ENCODE measurements around the gene RALA.
"Not testable (repeated sequence)": the region's sequence is repeated elsewhere in the genome, so short reads cannot be mapped to it uniquely, and the experiment has no call there.

RALA gene

DNA sequence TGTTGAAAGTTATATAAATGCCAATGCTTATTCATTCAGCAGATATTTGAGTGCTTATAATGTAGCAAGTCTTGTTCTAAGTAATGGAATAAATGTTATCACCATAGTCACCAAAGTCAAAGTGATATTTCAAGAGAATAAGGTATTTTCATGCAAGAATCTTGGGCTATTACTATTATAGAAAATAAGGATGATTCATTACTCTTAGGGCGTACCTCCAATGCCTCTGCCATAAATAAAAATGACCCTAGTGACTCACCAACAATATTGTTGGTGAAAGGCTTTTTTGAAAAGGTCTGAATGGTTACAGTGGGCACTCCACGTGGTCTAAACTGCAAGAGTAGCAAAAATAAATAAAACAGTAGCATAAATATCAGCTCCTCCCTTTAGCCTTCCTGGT lies 68.4 kb downstream of the RALA start:
- DNase-seq = no peak

DNA sequence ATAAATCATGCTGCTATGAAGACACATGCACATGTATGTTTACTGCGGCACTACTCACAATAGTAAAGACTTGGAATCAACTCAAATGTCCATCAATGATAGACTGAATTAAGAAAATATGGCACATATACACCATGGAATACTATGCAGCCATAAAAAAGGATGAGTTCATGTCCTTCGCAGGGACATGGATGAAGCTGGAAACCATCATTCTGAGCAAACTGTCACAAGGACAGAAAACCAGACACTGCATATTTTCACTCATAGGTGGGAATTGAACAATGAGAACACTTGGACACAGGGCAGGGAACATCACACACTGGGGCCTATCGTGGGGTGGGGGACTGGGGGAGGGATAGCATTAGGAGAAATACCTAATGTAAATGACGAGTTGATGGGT lies 69.7 kb downstream of the RALA start:
- not testable (repeated sequence) for DNase-seq

DNA sequence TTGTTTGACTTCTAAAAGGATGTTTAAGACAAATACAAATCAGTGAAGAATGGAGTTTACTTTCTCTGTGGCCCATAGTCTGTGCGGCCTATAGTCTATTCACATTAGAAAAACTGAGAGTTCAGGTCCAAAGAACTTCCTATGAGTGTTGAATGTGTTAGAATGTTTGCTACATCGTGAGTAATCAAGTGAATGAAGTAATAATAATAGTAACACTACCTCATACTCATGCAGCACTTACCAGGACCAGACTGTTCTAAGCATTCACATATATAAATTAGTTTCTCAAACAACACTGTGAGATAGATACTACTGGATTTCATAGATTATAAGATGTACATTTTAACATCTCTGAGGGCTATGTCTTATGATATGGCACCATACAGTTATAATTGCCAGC lies 70.4 kb downstream of the RALA start:
- no peak for DNase-seq

DNA sequence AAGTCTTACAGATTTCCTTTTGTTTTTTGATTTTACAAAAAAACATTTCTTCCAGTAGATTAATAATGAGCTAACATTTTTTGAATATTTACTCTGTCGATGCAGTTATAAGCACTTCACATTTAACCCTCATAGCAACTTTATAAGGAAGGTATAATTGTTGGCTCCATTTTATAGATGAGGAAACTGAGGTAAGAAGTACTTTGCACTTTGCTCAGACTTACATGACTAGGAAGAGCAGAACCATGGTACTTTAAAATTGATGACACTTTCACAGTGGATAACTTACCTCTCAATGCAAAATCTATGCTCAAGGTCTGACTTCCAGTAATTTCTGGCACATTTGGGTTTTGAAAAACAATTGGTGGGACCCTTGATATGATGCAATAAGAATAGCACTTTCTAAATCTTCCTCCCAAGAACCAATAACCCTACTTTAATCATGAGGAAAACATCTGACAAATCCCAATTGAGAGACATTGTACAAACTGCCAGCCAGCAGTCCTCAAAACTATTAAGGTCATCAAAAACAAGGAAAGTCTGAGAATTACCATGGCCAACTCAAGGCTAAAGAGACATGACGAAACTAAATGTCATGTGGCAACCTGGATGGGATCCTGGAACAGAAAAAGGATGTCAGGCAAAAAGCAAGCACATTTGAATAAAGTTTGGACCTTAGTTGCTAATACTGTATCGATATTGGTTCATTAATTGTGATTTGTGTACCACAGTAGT lies 72.6 kb downstream of the RALA start:
- DNase-seq = no peak

DNA sequence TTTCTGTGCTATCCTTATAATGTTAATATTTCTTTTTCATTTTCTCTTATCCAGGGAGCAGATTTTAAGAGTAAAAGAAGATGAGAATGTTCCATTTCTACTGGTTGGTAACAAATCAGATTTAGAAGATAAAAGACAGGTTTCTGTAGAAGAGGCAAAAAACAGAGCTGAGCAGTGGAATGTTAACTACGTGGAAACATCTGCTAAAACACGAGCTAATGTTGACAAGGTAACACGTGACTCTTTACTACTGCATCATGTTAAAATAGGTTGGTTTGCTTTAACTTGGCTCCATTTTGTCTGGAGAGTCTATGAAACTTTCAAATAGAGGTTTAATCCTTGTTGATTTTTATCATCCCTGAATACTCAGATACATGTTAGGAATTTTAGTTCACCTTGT lies 73.3 kb downstream of the RALA start:
- DNase-seq = no peak

DNA sequence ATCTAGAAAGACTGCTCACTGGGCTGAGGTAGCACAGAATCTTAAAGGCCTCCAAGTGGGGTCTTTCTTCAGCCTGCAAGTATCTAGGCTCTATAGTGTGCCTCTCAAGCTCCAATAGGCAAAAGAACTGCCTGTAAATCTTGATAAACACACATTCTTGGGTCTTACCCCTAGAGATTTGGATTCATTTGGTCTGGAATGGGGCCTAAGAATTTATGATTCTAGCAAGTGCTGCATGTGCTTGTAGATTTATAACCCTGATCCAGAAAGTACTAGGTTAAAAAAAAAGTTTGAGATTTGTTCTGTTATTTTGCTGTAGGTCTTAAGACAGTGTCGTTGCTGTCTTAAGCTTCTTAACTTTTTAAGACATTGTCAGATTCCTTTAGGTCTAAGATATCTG lies 74.1 kb downstream of the RALA start:
- no peak for DNase-seq

DNA sequence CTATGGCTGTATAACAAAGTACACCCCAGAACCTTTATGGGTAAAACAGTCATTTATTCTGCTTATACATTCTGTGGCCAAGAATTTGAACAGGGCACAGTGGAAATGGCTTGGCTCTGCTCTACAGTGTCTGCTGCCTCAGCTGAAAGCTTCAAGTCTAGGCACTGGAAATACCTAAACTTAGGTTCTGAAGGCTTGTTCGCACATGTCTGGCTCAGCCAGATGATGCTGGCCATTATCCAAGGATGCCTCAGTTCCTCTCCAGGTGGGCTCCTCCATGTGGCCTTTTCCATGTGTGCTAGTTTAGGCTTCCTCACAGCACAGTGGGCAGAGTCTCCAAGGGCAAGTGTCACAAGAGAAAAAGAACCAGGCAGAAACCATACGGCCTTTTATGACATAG lies 76.8 kb downstream of the RALA start:
- DNase-seq = no peak

DNA sequence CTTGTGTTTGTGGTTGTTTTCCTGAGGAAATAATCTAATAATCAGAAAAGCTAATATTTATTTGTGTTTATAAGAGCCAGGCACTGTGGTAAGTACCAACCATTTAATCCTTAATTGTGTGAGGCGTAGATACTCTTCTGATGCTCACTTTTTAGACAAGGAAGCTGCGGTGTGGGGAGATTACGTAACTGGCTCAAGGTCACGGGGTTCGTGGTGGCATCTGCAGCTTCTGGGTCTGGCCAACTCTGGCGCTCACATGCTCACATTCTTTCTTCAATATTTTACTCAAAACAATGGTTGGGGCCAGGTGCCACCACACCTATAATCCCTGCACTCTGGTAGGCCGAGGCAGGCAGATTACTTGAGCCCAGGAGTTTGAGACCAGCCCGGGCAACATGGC lies 77.6 kb downstream of the RALA start:
- no peak for DNase-seq

DNA sequence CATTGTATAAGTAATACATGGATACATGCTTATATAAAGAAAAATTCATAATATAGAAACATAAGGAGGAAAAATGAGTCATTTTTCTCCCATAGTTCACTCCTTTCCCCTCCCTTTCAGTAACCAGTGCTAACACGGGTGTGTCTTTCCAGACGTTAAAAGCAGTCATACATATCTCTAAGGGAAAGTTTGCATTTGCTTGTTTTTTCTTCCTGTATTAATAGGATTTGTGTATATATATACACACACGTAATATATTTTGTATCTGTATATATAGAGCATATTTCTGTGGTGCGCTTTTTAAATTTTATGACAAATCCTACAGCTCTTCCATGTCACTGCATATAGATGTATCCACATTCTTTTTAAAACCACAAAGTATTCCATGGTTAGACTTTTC lies 78.8 kb downstream of the RALA start:
- DNase-seq = no peak

DNA sequence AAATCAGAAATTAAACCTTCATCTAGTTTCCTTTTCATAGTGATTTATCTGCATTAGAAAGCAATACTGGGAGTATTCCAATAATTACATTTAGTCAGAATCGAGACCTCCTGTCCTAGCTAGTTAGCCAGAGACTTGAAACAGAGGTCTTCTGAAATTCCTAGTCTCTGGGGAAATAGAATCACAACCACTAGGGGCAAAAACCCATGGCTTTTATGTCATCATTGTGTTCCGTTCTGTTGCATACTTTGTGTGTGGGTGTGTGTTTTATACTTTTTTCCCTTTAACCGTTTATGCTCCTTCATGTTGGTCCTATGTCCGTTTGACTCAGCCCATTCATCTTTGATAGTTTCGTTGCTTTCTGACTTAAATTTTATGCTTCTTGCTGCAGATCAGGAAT lies 79.8 kb downstream of the RALA start:
- no peak for DNase-seq

DNA sequence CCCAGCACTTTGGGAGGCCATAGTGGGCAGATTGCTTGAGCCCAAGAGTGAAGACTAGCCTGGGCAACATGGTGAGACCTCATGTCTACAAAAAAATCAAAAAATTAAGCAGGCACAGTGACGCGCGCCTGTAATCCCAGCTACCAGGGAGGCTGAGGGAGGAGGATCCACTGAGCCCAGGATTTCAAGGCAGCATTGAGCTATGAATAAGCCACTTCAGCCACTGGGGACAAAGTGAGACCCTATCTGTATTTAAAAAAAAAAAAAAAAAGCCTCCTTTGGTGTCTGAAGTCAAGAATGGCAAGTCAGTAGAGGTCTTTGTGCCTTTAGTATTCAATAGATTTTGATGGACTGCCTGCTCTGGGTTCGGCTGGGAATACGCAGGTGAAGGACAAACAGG lies 85.7 kb downstream of the RALA start:
- no peak for DNase-seq

DNA sequence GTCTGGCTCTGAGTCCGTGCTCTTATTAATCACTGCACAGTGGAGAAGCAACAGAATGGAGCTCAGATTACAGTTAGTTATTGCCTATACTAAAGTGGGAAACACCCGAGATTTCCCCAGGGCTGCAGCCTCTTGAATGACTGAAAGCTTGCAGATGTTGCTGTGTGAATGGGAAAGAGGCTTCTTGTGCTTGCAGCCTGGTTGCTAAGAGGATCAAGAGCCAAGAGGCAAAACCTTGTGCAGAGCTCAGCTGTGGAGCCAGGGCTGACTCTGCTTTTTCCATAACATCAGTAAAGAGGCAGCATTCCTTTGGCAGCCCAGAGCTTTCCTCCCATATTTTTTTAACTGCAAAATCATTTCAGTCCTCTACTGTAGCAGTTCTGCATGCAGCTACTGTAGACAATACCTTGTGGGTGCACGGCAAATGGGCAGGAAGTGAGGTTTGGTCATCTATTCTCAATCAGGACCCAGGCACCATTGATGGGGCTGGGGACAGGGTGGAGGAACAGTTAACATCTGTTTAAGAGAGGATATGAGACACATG lies 86.5 kb downstream of the RALA start:
- DNase-seq = peak; percentile 21

DNA sequence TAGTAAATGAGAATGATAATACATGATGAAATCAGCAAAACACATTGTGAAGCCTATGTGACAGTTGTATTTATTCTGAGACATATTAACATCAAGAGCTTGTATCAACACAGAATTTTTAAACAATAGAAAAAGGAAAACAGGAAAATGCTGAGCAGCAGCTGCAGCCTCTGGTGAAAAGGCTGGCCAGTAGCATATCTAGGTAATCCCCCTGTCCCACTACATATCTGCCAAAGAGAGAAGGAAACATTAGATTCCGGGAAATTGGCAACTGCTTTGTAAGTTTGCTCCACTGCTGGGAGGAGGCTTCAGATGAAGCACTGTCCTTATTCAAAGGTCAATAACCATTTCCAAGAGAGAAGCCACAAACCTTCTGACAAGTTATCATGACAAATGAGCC lies 89.4 kb downstream of the RALA start:
- no peak for DNase-seq

DNA sequence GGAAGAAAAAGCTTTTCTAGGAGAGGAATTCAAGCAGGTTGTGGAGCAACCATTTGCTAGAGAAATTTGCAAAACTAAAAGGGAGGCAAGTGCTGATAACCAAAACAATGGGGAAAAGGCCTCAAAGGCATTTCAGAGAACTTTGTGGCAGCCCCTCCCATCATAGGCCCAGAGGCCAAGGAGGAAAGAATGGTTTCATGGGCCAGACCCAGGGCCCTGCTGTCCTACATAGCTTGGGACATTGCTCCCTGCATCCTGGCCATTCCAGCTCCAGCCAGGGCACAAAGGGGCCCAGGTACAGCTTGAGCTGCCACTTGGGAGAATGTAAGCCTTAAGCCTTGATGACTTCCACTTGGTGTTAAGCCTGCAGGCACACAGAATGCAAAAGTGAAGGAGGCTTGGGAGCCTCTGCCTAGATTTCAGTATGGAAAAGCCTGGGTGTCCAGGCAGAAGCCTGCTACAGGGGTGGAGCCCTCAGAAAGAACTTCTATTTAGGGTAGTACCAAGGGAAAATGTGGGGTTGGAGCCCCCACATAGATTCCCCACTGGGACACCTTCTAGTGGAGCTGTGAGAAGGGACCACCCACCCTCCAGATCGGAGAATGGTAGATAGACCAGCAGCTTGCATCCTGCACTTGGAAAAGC lies 91.2 kb downstream of the RALA start:
- no peak for DNase-seq

DNA sequence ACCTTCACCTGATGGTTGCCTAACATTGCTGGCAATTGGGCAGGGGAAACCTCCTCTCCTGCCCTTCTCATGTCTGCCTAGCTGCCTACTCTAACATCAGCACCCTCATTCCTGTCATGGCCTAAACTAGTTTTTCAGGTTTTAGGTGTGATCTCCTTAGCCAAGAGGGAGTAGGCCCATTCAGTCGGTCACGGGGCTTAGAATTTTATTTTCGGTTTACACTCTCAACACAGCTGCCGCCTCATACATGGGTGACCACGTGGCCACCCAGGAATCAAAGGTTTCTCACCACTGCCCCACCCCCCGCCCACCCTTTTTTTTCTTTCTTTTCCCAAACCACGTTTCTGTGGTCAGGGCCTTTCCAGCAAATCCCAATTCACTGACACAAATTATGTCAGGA lies 97.2 kb downstream of the RALA start:
- no peak for DNase-seq

DNA sequence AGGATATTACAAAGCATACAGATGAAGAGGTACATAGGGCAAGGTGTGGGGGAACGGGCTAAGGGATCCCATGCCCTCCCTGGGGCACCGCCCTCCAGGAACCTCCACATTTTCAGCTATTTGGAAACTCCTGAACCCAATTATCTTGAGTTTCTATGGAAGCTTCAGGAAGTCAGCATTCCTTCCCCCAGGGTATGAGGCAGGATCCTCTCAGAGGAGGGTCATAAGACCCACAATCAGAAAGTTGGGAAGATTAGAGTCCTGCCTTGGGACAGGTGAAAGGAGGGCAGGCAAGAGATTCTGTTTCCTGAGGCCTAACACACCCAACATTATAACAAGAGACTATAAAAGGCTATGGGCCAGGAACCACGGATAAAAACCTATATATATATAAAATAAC lies 98.0 kb downstream of the RALA start:
- DNase-seq = no peak

DNA sequence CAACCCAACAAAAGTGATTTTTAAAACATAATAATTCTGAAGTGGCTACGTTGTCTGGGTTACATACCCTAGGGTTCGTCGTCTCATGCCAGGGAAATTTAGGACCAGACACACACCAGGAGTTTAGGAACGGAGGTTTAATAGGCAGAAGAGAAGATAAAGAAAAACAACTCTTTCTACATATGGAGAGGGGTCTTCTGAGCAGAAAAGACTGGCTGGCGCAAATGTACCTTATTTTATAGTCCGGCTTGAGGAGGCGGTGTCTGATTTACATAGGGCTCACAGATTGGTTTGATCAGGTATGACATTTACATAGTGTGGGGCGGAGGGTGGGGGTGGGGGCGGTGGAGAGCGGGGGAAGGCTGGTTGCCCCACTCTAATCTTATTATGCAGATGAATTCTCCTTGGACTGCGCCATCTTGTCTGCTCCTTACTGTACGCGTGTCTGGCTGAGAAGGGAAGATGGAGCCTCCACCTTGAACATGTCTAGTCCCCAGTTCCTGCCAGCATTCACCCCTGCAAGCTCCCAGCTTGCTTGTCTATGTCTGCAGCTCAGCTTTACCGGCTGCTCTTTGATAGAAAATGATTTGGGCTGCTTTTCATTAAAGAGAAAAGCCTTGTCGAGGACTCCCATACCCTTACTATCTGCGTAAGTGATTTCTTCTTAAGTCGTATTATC lies 98.7 kb downstream of the RALA start:
- no peak for DNase-seq

DNA sequence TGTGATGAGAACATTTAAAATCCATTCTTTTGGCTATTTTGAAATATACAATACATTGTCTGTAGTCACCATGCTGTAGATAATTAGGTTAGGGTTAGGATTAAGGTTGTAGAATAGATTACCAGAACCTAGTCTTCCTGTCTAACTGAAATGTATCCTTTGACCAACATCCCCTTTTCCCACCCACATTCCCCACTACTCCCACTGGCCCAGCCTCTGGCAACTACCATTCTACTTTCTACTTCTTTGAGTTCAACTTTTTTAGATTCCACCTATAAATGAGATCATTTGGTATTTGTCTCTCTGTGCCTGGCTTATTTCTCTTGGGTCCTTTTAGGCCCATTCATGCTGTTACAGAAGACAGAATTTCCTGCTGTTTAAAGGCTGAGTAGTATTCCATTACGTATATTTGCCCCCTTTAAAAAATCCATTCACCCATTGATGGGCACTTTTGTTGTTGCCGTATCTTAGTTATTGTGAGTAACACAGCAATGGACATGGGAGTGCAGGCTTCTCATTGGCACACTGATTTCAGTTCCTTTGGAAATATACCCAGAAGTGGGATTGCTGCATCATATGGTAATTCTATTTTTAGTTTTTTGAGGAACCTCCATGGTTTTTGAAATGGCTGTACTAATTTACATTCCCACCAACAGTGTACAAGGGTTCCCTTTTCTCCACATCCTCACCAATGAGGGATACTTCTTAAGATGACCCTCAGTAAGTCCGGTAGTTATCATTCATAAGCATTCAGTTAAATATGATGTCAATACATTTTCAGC lies 104.0 kb downstream of the RALA start:
- DNase-seq = no peak

DNA sequence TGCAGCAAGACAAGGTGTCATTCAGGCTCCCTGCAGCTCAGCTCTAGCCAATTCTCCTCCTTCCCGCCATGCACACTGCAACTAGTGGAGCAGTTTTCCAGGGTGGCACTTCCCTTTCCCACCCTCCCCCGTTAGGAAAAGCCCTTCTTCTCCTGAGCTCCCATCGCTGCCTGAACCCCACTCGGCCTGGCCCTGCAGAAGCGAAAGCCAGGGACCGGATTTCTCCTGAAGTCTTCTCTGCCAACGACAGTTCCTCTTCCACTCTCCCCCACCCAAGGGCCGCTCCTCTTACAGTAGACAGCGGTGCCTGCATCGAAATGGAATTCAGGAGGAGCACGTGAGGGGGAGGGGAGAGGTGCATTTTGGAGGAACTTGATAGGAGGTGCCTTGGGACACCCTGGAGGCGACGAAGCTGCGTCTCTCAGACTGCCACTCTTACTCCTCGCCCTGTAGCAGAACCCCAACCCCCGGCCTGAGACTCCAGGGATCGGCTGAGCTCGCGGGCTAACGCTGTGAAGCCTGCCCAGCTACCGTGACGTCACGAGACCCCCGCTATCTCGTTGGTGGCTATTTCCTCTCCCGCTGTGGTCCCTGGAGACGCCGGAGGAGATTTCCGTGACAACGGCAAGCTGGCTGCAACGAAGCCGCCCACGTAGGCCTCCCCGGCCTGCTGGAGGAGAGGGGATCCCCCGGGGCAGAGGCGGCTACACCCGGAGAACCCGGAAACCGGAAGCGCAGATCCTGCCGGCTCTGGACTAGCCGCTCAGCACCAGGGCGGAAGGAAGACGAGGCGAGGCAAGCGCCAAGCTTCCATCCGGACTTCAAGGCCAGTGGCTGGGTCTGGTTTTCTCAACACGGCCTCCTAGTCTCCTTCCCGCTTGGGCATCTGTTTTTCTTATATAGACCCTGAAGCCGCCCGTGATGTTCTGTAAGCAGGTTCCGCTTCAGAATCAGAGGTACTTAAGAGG lies 109.7 kb downstream of the RALA start:
- DNase-seq = peak; percentile 98

DNA sequence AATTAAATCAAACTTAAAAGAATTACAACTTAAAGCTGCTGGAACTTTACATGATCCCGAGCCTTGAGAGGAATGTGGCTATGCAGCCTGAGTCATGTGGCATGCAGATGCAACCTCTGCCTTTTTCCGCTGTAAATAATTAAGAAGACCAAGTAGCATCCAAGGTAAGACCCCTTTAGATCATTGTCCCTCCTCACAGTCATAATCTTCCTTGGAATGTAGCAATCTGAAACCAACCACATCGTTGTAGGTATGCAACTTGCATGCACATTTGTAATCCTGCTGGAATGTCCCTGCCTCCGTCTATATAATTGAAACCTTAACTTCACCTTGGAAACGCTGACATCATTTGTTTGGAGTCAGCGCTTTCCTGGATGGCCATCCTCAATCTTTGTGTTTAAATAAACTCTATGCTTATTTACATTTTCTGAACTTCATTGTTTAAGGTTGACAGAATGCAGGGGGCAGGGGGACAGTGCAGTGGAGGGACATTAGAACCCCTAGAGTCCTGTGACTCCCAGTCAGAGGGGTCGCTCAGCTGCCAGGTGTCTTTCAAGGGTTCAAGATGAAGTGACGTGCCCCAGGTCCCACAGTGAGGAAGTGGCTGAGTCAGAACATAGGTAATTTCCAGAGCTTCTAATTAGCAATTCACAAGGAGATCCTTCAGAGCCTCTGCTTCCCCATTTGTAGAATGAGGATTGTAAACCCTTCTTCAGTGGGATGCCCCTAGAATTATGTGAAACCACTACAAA lies 110.7 kb downstream of the RALA start:
- no peak for DNase-seq

DNA sequence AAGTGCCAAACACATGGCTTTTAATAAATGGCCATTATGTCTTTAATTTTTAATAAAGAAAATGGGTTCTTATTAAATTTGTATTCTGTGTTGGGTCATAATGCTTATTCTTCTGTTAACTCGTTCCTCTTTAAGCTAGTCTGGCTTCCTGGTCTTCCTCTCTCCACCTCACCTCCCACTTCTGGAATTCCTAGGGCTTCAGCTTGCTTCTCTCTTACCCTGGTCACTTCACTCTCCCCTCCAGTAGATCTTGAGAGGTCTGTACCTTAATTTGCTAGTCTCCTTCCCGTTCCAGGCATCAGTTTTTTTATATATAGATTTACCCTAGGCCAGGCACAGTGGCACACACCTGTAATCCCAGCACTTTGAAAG lies 111.2 kb downstream of the RALA start:
- DNase-seq = no peak

Data from NCI-H1105 (cell line).